ENCODE measurements around the gene ANXA8. TPM values are rescaled to one million over a fixed set of nuclear protein-coding genes. Genes with fewer than 3 reads are reported as not detected.

Gene ANXA8
- total RNA-seq, 1 experiment from 2014 or later: 1.1 TPM

- H3K36me3 ChIP-seq (ENCODE audit: low read depth, low read length): no peaks in the 10 kb centered on the region
- BruUV-seq (replicated peaks): no TSS peak
- DNase-seq (no peak), ATAC-seq (no peak)
- no peak overlapping the region for H3K9ac ChIP-seq (ENCODE audit: low read length)
- H3K4me2 ChIP-seq (ENCODE audit: low read length): no peak overlapping the region
- H3K27me3 ChIP-seq (ENCODE audit: low read length): no peaks in the 10 kb centered on the region
- no peaks in the 10 kb centered on the region for H3F3A ChIP-seq (ENCODE audit: low read length, unreplicated experiment)
- CTCF ChIA-PET: no interaction called here
- no peak overlapping the region for H3K4me3 ChIP-seq (ENCODE audit: low read length)
- POLR2A ChIA-PET (ENCODE audit: unreplicated experiment): no interaction called here
- H3K79me2 ChIP-seq (ENCODE audit: low read length): no peaks in the 10 kb centered on the region
- no peaks in the 10 kb centered on the region for H3K9me3 ChIP-seq (ENCODE audit: low read length)
- H4K20me1 ChIP-seq (ENCODE audit: low read length): no peaks in the 10 kb centered on the region
- H2AFZ ChIP-seq (ENCODE audit: low read length): no peak overlapping the region
- intact Hi-C loops (cut with micrococcal nuclease): loop anchor here (10.0 kb wide), 1 partner anchor 70 kb away; no protein-coding TSS in a partner anchor
- no peak overlapping the region for H3K27ac ChIP-seq (ENCODE audit: low read length)
- peaks cover 4% of the 10 kb centered on the region; the same call in 1 of the 2 replicates for H3K4me1 ChIP-seq (ENCODE audit: insufficient read depth, low read length)
- no peak for TF ChIP-seq EZH2 (IDR thresholded peaks at IDR 0.05; ENCODE audit: low read length, unreplicated experiment)
- TF ChIP-seq CTCF (conservative IDR thresholded peaks at IDR 0.05; ENCODE audit: low read depth, low read length): no peak
- no peak for TF ChIP-seq EZH2phosphoT487 (IDR thresholded peaks at IDR 0.05; ENCODE audit: borderline replicate concordance, low read length)
- no peaks in the 10 kb centered on the region for H3K9me2 ChIP-seq (replicated peaks; ENCODE audit: low read length)
Observed at GRCh38 chr10:47435081-47435480, 48.8 kb downstream of the ANXA8 start.

GRCh38 chr10:47425813-47426419, 58.0 kb downstream of the ANXA8 start:
- Histone ChIP-seq H3K9ac (ENCODE audit: low read length) (no peak overlapping the region), H3K9me2 (replicated peaks; ENCODE audit: low read length) (no peaks in the 10 kb centered on the region), H4K20me1 (ENCODE audit: low read length) (no peaks in the 10 kb centered on the region), H3K79me2 (ENCODE audit: low read length) (no peaks in the 10 kb centered on the region), H3K36me3 (ENCODE audit: low read depth, low read length) (no peaks in the 10 kb centered on the region), H3K4me1 (ENCODE audit: insufficient read depth, low read length) (peaks cover 24% of the 10 kb centered on the region), H3F3A (ENCODE audit: low read length, unreplicated experiment) (no peaks in the 10 kb centered on the region), H2AFZ (ENCODE audit: low read length) (no peak overlapping the region), H3K4me2 (ENCODE audit: low read length) (no peak overlapping the region), H3K4me3 (ENCODE audit: low read length) (no peak overlapping the region), H3K27me3 (ENCODE audit: low read length) (no peaks in the 10 kb centered on the region), H3K9me3 (ENCODE audit: low read length) (no peaks in the 10 kb centered on the region), H3K27ac (ENCODE audit: low read length) (no peak overlapping the region)
- POLR2A ChIA-PET (ENCODE audit: unreplicated experiment): no interaction called here
- no TSS peak for BruUV-seq (replicated peaks)
- no peak for TF ChIP-seq EZH2phosphoT487 (IDR thresholded peaks at IDR 0.05; ENCODE audit: borderline replicate concordance, low read length)
- TF ChIP-seq EZH2 (IDR thresholded peaks at IDR 0.05; ENCODE audit: low read length, unreplicated experiment): no peak
- no peak for TF ChIP-seq CTCF (conservative IDR thresholded peaks at IDR 0.05; ENCODE audit: low read depth, low read length)
- intact Hi-C loops (cut with micrococcal nuclease): no loop called here
- ATAC-seq: no peak
- DNase-seq: no peak
- CTCF ChIA-PET: no interaction called here

DNA sequence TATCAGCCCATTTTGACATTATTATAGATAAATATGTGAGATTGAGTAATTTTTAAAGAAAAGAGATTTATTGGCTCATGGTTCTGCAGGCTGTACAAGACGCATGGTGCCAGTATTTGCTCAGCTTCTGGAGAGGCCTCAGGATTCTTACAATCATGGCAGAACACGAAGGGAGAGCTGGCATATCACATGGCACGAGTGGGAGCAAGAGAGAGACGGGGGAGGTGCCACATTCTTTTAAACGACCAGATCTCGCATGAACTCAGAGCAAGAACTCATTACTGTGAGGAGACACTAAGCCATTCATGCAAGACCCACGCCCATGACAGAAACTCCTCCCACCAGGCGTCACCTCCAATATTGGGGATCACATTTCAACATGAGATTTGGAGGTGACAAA, 59.7 kb downstream of the ANXA8 start:
- CTCF ChIA-PET: no interaction called here
- no peaks in the 10 kb centered on the region for H4K20me1 ChIP-seq (ENCODE audit: low read length)
- no peaks in the 10 kb centered on the region for H3K9me2 ChIP-seq (replicated peaks; ENCODE audit: low read length)
- 0 out of 2 replicates have a peak overlapping the region, but pooled peaks have one; percentile 24 for H3K4me2 ChIP-seq (ENCODE audit: low read length)
- POLR2A ChIA-PET (ENCODE audit: unreplicated experiment): no interaction called here
- H3K9me3 ChIP-seq (ENCODE audit: low read length): no peaks in the 10 kb centered on the region
- H3K27ac ChIP-seq (ENCODE audit: low read length): peak overlapping the region; percentile 52
- H3K27me3 ChIP-seq (ENCODE audit: low read length): no peaks in the 10 kb centered on the region
- H3K4me3 ChIP-seq (ENCODE audit: low read length): no peak overlapping the region
- H3F3A ChIP-seq (ENCODE audit: low read length, unreplicated experiment): no peaks in the 10 kb centered on the region
- intact Hi-C loops (cut with micrococcal nuclease): no loop called here
- ATAC-seq (no peak), DNase-seq (no peak)
- BruUV-seq (replicated peaks): no TSS peak
- H3K36me3 ChIP-seq (ENCODE audit: low read depth, low read length): no peaks in the 10 kb centered on the region
- H3K4me1 ChIP-seq (ENCODE audit: insufficient read depth, low read length): peaks cover 31% of the 10 kb centered on the region
- H2AFZ ChIP-seq (ENCODE audit: low read length): no peak overlapping the region
- no peak overlapping the region for H3K9ac ChIP-seq (ENCODE audit: low read length)
- no peaks in the 10 kb centered on the region for H3K79me2 ChIP-seq (ENCODE audit: low read length)
- TF ChIP-seq EZH2phosphoT487 (IDR thresholded peaks at IDR 0.05; ENCODE audit: borderline replicate concordance, low read length) (no peak), CTCF (conservative IDR thresholded peaks at IDR 0.05; ENCODE audit: low read depth, low read length) (no peak)
